ENCODE results near the gene RAP1GAP2. TPM values are rescaled to one million over a fixed set of nuclear protein-coding genes. Genes with fewer than 3 reads are reported as not detected.

RAP1GAP2 gene
- polyA plus RNA-seq, 3 donors = 20.7 to 31.8 (median 25.1) TPM

- DNase-seq (ENCODE audit: extremely low read depth in 1 of 11, low read depth in 9 of 11, low spot score in 4 of 11) = no peak
These were observed 128.8 kb downstream of the RAP1GAP2 start for GRCh38 chr17:2925011-2925410.

- no peak for DNase-seq (ENCODE audit: extremely low read depth in 1 of 11, low read depth in 9 of 11, low spot score in 4 of 11)
These were observed 129.9 kb downstream of the RAP1GAP2 start for GRCh38 chr17:2926019-2926650.

DNA sequence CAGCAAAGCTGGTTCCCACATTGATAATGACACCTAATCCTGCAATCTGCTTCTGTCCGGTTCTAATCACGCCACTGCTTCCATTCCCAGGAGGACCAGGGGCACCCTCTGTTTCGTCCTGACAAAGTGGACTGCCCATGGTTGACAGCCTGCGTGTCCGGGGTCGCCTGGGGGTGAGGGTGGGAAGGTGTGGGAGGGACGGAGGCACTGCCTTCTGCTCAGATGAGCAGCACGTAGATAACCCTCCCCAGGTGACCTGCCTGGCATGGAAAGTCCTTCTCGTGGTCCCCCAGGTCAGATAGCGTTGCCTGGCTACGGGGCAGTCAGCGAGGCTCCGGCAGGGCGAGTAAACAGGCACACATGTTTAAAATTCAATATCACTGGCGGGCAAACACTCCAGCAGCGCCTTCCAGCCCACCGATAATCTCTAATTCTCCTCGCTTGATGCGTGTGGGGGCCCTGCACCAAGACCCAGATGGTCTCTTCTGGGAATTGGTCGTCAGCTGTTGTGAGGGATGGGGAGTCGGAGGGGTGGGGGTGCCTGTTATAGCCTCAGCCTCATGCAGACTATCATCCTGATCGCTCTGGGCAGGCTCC lies 132.2 kb downstream of the RAP1GAP2 start:
- DNase-seq (ENCODE audit: extremely low read depth in 1 of 11, low read depth in 9 of 11, low spot score in 4 of 11) = no peak

DNA sequence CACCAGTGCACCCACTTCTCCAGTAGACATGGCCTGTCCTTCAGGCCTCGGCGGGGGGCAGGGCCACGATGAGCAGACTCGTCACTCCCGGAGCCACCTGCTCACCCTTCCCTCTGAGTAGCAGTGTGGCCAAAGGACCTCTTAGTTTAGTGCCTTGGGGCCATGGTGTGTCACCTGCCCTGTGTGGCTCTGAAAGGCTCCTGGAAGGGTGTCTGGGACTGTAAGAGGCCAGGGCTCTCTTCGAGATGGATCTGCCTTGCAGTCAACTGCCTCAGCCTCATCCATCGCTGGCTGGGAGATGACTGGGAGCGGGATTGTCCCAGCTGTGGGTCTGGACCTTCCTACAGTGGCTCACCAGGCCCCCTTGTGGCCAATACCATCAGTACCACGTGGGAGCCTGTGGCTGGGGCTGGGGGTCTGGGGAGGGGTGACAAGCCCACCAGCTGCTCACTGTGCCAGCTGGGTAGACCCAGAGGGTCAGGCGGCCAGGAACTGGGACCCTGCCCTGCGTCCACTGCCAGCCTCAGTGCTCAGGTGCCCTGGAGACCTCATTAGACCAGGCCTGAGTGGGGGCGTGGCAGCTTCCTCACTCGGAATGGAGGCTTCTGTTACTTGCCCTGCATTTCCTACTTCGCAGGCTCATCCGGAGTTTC lies 133.8 kb downstream of the RAP1GAP2 start:
- DNase-seq (ENCODE audit: extremely low read depth in 1 of 11, low read depth in 9 of 11, low spot score in 4 of 11) = no peak

DNA sequence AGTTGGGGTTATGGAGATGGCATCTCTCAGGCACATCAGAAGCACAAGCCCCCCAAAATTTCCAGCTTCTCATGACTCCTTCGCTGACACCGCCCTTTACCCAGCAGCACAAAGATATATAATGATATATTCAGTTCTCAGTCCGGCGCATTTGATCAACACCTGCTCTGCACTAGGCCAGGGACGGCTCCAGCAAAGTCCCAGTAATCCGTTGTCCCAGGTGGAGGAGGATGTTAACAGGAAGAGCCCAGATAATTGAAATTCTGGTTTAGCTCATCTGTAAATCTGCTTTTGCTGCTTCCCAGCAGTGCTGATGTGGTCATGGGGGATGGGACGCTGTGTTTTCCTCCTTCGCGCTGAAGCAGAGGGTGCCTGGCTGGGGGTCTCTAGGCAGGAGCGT lies 135.6 kb downstream of the RAP1GAP2 start:
- DNase-seq (ENCODE audit: extremely low read depth in 1 of 11, low read depth in 9 of 11, low spot score in 4 of 11) = no peak

DNA sequence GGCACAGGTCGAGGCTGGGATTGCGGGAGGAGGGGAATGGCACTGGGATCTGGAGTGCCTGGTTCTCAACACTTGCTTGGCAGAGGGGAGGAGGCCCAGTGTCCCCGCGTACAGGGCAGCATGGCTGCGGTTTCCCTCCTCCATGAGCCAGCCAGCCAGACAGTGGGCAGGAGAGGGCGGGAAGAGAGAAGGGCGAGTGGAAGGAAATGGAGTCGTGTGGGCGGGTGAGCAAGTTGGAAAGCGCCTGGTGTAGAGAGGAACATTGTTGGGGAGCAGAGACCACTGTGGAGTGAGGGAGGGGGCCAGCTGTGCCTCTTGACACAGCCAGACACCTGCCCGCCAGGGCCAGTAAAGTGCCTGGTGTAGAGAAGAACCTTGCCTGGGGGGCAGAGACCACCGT lies 136.7 kb downstream of the RAP1GAP2 start:
- no peak for DNase-seq (ENCODE audit: extremely low read depth in 1 of 11, low read depth in 9 of 11, low spot score in 4 of 11)

- DNase-seq (ENCODE audit: extremely low read depth in 1 of 11, low read depth in 9 of 11, low spot score in 4 of 11) = no peak
These were observed 137.4 kb downstream of the RAP1GAP2 start for GRCh38 chr17:2933606-2934005.

GRCh38 chr17:2935632-2936031 lies 139.4 kb downstream of the RAP1GAP2 start:
- no peak for DNase-seq (ENCODE audit: extremely low read depth in 1 of 11, low read depth in 9 of 11, low spot score in 4 of 11)

DNA sequence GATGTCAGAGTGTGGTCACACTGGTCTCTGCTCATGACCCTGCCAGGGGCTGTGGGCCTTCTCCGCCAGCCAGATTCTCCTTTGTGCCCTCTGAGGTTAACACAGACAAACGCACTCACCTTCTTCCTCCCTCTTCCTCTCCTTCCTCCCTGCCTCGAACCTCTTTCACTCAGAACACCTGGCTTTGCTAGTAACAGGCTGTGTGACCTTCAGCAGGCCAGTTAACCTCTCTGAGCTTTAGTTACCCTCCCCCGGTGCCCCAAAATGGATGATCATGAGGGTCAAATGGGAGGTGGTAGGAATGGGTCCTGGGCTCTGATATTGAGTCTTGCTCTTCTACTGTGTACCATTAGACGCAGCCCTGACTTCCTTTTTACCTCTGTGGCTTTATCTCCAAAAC lies 140.1 kb downstream of the RAP1GAP2 start:
- no peak for DNase-seq (ENCODE audit: extremely low read depth in 1 of 11, low read depth in 9 of 11, low spot score in 4 of 11)

DNA sequence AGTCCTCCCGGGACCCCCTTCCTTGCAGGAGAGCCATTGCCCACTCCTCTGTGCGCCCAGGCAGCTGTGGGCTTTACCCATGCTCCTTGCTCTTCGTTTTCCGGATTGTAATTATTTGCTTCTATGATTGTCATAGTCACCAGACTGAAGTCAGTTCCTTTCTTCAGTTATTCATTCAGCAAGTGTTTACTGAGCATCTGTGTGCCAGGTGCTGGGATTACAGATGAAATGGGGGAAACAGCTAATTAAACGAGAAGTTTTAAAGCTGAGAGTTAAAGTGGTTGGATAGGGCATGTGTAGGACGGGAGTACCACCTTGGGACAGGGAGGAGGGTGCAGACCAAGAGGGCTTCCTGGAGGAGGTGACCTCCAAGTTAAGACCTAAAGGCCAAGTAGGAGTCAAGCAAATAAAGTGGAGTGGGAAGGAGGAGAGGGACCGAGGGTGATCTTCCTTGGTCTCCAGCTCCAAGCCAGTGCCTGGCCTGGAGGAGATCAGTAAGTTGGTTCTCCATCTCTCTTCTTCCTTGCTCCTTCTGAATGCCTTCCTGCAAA lies 140.6 kb downstream of the RAP1GAP2 start:
- DNase-seq (ENCODE audit: extremely low read depth in 1 of 11, low read depth in 9 of 11, low spot score in 4 of 11) = no peak

DNA sequence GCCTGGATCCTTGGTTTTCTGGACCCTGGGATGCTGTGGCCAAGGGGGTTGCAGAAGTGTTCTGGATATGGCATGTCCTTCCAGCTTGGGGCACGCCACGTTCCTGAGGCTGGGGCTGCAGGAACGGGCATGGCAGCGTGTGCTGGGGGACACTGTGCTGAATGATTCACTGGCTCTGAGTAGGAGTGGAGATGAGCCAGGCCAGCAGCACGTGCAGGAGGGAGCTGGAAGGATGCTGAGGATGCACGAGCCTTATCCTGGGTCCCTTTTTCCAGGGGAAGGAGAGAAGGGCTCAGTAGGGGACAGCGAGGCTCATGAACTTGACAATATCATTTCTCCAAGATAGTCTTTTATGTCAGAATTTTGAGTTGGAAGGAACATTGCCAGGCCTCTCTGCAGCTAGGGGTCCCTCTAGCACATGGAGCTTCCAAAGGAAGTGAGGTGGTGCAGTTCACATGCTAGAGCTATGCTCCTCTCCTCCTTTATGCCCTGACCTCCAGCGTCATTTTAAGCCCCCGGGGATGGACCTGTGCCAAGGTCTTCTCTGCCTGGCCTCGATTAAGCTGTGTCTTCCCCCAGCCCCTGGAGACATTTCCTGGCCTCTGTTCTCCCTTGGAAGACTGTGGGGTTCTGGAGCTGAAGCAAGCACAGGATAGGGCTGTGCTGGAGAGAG lies 141.2 kb downstream of the RAP1GAP2 start:
- DNase-seq (ENCODE audit: extremely low read depth in 1 of 11, low read depth in 9 of 11, low spot score in 4 of 11) = no peak

DNA sequence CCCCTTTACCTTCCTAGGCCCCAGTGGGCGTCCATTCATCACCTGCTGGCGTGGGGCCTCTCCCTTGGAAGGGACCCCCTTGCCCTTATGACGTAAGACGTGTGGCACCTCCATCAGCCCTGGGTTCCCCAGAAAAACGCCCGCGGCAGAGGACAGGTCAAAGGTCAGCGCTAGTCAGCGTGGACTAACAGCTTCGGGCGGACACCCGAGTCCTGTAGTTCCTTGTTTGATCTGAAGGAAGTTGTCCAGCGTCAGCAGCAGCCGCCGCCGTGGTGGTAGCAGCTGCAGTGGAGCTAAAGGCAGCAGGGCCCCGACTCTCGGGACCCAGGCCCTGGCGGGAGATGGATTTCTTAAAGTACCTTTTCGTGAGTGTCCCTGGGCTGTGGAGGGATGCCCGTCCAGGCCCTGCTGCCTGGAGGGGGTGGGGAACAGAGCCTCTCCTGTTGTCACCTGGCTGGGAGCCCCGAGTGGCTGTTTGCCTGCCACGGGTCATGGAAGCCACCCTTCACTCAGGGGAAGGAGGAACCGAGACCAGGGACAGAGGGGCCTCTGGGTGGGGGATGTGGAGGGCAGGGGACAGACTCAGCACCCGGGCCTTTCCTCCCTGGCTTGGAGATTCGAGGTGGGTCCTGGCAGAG lies 143.6 kb downstream of the RAP1GAP2 start:
- no peak for DNase-seq (ENCODE audit: extremely low read depth in 1 of 11, low read depth in 9 of 11, low spot score in 4 of 11)

DNA sequence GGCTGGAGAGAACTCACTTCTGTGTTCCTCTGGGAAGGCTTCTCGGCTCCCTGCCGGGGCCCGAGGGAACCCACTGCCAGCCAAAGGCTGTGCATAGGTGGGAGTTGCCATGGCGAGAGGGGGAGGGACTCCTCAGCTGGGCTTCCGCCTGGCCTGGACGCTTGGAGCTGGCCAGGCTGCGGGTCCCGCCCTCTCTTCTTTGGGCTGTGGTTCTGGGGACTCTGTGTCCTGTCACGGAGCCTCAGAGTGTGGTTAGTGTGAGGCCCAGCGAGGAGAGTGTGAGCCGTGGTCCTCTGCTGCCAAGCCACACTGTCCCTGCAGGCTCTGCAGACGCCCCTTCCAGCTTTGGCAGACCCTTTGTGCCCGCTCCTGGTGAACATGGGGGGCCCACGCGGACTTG lies 144.1 kb downstream of the RAP1GAP2 start:
- no peak for DNase-seq (ENCODE audit: extremely low read depth in 1 of 11, low read depth in 9 of 11, low spot score in 4 of 11)

DNA sequence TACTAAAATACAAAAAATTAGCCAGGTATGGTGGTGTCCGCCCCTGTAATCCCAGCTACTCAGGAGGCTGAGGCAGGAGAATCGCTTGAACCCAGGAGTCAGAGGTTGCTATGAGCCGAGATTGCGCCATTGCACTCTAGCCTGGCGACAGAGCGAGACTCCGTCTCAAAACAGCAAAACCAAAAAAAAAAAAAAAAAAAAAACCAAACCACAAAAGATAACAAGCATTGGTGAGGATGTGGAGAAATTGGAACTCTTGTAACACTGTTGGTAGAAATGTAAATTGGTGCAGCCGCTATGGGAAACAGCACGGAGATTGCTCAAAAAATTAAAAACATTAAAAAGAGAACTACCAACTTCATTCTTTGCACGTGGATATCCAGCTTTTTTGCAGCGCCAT lies 147.7 kb downstream of the RAP1GAP2 start:
- no peak for DNase-seq (ENCODE audit: extremely low read depth in 1 of 11, low read depth in 9 of 11, low spot score in 4 of 11)

DNA sequence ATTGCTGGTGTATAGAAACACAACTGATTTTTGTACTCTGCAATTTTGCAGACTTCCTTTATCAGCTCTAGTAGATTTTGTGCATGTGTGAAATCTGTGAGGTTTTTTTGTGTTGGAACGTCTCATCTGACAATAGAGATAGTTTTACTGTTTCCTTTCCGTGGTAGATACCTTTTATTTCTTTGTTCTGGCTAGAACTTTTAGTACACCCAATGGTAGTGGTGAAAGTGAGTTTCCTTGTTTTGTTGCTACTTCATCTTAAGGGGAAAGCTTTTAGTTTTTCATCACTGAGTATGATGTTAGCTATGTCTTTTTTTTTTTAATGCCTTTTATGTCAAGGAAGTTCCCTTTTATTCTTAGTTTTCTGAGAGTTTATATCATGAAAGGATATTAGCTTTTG lies 149.1 kb downstream of the RAP1GAP2 start:
- DNase-seq (ENCODE audit: extremely low read depth in 1 of 11, low read depth in 9 of 11, low spot score in 4 of 11) = no peak

DNA sequence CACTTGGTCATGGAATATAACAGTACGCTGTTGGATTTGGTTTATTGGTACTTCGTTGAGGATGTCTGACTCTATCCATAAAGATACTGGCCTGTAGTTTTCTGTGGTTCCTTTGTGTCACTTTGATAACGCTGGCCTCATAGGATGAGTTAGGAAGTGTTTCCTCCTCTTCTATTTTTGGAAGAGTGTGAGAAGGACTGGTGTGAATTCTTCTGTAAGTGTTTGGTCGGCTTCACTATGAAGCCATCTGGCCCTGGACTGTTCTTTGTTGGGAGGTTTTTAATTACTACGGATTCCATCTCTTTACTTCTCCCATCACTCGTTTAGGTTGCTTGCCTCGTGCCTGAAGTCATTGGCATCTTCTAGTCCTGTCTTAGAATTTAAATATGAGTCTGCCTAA lies 149.9 kb downstream of the RAP1GAP2 start:
- DNase-seq (ENCODE audit: extremely low read depth in 1 of 11, low read depth in 9 of 11, low spot score in 4 of 11) = no peak

DNA sequence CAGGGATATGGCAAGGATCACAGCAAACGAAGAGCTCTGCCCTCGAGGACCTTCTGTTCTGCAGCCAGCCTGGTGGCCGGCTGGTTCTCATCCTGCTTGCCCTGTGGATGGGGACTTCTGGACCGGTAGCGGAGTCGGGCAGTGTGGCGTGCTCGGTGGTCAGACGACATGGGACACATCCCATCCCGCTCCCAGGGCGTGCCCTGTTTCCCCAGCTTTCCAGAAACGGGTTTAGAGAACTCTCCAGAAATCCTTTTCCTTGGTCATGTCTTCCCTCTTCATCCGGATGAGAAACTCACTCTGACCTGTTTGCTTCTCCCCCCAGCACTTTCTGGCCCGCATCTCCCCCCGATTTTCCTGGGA lies 151.3 kb downstream of the RAP1GAP2 start:
- no peak for DNase-seq (ENCODE audit: extremely low read depth in 1 of 11, low read depth in 9 of 11, low spot score in 4 of 11)

DNA sequence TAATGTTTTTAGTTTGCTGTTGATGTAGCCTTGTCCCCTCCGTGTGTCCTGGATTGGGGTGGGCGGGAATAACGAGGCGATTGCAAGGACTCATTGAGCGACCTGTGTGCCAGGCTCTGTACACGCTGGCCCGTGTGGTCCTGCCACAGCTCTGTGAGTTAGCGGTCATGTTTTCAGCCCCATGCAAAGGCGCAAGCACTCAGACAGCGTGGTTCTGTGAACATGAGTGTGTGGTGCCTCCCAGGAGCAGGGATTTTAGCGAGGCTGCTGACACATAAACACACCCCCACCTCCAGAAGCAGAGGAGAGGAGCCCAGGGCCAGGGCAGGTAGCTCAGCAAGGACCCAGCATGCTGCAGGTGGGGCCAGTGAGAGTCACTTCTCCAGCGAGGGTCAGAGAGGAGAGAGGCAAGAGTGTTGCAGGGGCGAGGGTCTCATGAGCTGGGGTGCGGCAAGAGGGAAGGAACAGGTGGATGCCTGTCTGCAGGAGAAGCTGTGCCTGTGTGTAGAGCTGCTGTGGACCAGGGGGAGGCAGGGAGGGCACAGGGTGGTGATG lies 151.8 kb downstream of the RAP1GAP2 start:
- no peak for DNase-seq (ENCODE audit: extremely low read depth in 1 of 11, low read depth in 9 of 11, low spot score in 4 of 11)

- DNase-seq (ENCODE audit: extremely low read depth in 1 of 11, low read depth in 9 of 11, low spot score in 4 of 11) = no peak
These were observed 152.7 kb downstream of the RAP1GAP2 start for GRCh38 chr17:2948721-2949468.
